Measurements from ENCODE around the gene KLHL41.

KLHL41 gene

DNA sequence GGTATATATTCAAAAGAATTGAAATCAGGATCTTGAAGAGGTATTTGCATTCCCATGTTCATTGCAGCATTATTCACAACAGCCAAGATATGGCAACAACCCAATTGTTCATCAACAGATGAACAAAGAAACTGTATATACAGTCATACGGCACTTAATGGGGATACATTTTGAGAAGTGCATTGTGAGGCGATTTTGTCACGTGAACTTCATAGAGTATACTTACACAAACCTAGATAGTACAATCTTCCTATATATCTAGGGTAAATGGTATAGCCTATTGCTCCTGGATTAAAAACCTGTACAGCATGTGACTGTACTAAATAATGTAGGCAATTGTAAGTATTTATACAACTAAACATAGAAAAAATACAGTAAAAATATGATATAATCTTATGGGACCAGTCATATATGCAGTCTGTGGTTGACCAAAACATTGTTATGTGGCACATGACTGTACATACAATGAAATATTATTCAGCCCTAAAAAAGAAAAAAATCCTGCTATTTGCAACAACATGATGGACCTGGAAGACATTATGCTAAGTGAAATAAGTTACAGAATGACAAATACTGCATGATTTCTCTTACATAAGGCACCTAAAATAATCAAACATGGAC is 39.4 kb upstream of the KLHL41 start:
- no peaks in the 10 kb centered on the region for H3K36me3 ChIP-seq (replicated peaks; ENCODE audit: insufficient read depth, low read length)
- no peaks in the 10 kb centered on the region for H3F3A ChIP-seq (ENCODE audit: insufficient read depth, low read length)
- no peaks in the 10 kb centered on the region for H3K27me3 ChIP-seq (replicated peaks; ENCODE audit: insufficient read depth, low read length)
- H3K9me2 ChIP-seq (replicated peaks; ENCODE audit: insufficient read depth, low read length) = no peaks in the 10 kb centered on the region
- TF ChIP-seq EZH2 (optimal IDR thresholded peaks at IDR 0.05; ENCODE audit: low read depth, low read length) (no peak), EZH2phosphoT487 (IDR thresholded peaks at IDR 0.05; ENCODE audit: low read length) (no peak), CTCF (IDR thresholded peaks at IDR 0.05; ENCODE audit: low read length) (no peak)
- H3K4me1 ChIP-seq (ENCODE audit: low read length) = no peaks in the 10 kb centered on the region
- no peak overlapping the region for H3K9ac ChIP-seq (ENCODE audit: low read length)
- H3K79me2 ChIP-seq (ENCODE audit: low read length) = no peaks in the 10 kb centered on the region
- no peak overlapping the region for H2AFZ ChIP-seq (ENCODE audit: low read length)
- no peak overlapping the region for H3K4me3 ChIP-seq (ENCODE audit: low read length)
- no peaks in the 10 kb centered on the region for H4K20me1 ChIP-seq (ENCODE audit: insufficient read depth, low read length)
- no peaks in the 10 kb centered on the region for H3K9me3 ChIP-seq (replicated peaks; ENCODE audit: insufficient read depth, low read length)
- H3K27ac ChIP-seq (ENCODE audit: low read length) = no peak overlapping the region
- H3K4me2 ChIP-seq (ENCODE audit: low read depth, low read length) = no peak overlapping the region
- DNase-seq = no peak

DNA sequence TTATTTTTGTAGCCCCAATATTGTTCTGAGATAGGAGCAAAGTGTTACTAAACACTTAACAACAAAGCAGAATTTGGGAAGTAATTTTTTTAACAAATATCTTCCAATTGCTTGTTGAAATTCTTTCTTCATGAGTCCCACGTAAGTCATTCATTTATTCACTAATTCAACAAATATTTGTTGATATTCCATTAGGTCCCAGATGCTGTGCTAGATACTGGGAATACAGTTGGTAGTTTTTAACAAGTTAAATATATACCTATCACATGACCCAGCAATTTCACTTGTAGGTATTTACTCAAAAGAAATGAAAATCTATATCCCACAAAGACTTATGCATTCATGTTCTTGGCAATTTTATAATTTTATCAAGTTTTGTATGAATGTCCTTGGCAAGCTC is 37.3 kb upstream of the KLHL41 start:
- H2AFZ ChIP-seq (ENCODE audit: low read length) = no peak overlapping the region
- H3K9ac ChIP-seq (ENCODE audit: low read length) = no peak overlapping the region
- H3F3A ChIP-seq (ENCODE audit: insufficient read depth, low read length) = no peaks in the 10 kb centered on the region
- no peaks in the 10 kb centered on the region for H3K36me3 ChIP-seq (replicated peaks; ENCODE audit: insufficient read depth, low read length)
- H3K9me3 ChIP-seq (replicated peaks; ENCODE audit: insufficient read depth, low read length) = no peaks in the 10 kb centered on the region
- H3K9me2 ChIP-seq (replicated peaks; ENCODE audit: insufficient read depth, low read length) = no peaks in the 10 kb centered on the region
- no peak for DNase-seq
- no peaks in the 10 kb centered on the region for H3K27me3 ChIP-seq (replicated peaks; ENCODE audit: insufficient read depth, low read length)
- no peaks in the 10 kb centered on the region for H4K20me1 ChIP-seq (ENCODE audit: insufficient read depth, low read length)
- no peak for TF ChIP-seq EZH2 (optimal IDR thresholded peaks at IDR 0.05; ENCODE audit: low read depth, low read length)
- TF ChIP-seq EZH2phosphoT487 (IDR thresholded peaks at IDR 0.05; ENCODE audit: low read length) = no peak
- no peak for TF ChIP-seq CTCF (IDR thresholded peaks at IDR 0.05; ENCODE audit: low read length)
- H3K4me1 ChIP-seq (ENCODE audit: low read length) = no peaks in the 10 kb centered on the region
- no peak overlapping the region for H3K4me2 ChIP-seq (ENCODE audit: low read depth, low read length)
- H3K79me2 ChIP-seq (ENCODE audit: low read length) = no peaks in the 10 kb centered on the region
- H3K4me3 ChIP-seq (ENCODE audit: low read length) = no peak overlapping the region
- H3K27ac ChIP-seq (ENCODE audit: low read length) = no peak overlapping the region

DNA sequence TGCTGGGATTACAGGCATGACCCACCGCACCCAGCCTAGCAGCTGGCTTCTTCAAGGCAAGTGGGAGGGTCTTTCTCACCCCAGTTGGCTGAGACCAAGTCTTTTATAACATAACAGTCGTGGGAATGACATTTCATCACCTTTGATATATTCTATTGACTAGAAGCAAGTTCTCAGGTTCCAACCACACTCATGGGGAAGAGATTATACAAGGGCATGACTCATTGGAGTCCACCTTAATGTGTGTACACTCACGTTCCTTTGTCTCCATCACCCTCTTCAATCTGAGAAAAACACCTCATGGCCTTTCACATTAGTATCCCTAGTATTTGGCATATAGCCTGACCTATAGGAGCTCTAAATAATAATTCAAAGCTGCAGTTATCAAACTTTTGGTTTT is 33.0 kb upstream of the KLHL41 start:
- no peaks in the 10 kb centered on the region for H3K36me3 ChIP-seq (replicated peaks; ENCODE audit: insufficient read depth, low read length)
- no peak overlapping the region for H3K4me2 ChIP-seq (ENCODE audit: low read depth, low read length)
- no peaks in the 10 kb centered on the region for H3F3A ChIP-seq (ENCODE audit: insufficient read depth, low read length)
- H3K9me3 ChIP-seq (replicated peaks; ENCODE audit: insufficient read depth, low read length) = no peaks in the 10 kb centered on the region
- H3K9me2 ChIP-seq (replicated peaks; ENCODE audit: insufficient read depth, low read length) = no peaks in the 10 kb centered on the region
- H3K27me3 ChIP-seq (replicated peaks; ENCODE audit: insufficient read depth, low read length) = no peaks in the 10 kb centered on the region
- no peak for TF ChIP-seq EZH2phosphoT487 (IDR thresholded peaks at IDR 0.05; ENCODE audit: low read length)
- TF ChIP-seq CTCF (IDR thresholded peaks at IDR 0.05; ENCODE audit: low read length) = no peak
- no peak for TF ChIP-seq EZH2 (optimal IDR thresholded peaks at IDR 0.05; ENCODE audit: low read depth, low read length)
- no peak overlapping the region for H3K27ac ChIP-seq (ENCODE audit: low read length)
- H4K20me1 ChIP-seq (ENCODE audit: insufficient read depth, low read length) = no peaks in the 10 kb centered on the region
- H2AFZ ChIP-seq (ENCODE audit: low read length) = no peak overlapping the region
- no peaks in the 10 kb centered on the region for H3K79me2 ChIP-seq (ENCODE audit: low read length)
- DNase-seq = no peak
- H3K4me1 ChIP-seq (ENCODE audit: low read length) = no peaks in the 10 kb centered on the region
- no peak overlapping the region for H3K4me3 ChIP-seq (ENCODE audit: low read length)
- H3K9ac ChIP-seq (ENCODE audit: low read length) = no peak overlapping the region
